HG03108 (cell line): ENCODE measurements around the gene ASTN1.

Source experiments
- ATAC-seq: cut with Tn5 transposase; IDR thresholded peaks from one replicate; pipeline ENCODE4 v1.9.1; 2021; ENCODE audit warnings: moderate library complexity; ENCODE audit not compliant: unreplicated experiment

The ASTN1 gene

DNA sequence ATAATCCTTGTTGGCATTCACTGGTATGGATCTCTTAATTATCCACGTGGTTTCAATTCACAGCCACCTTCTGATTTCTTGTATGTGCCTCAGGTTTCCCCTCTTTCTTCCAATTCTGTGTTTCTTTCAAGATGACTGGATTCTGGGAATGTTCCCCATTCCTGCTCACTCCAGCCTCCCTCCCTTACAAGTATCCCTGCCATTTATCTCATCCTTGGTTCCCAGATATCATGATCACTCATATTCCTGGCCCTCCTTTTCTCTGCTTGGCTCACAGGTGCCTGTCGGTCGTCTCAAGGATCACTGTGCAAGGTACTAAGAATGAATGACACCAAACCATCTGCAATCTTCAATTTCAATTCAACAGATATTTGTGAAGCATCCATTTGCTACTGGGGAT, 279.2 kb downstream of the ASTN1 start:
- no peak for ATAC-seq

DNA sequence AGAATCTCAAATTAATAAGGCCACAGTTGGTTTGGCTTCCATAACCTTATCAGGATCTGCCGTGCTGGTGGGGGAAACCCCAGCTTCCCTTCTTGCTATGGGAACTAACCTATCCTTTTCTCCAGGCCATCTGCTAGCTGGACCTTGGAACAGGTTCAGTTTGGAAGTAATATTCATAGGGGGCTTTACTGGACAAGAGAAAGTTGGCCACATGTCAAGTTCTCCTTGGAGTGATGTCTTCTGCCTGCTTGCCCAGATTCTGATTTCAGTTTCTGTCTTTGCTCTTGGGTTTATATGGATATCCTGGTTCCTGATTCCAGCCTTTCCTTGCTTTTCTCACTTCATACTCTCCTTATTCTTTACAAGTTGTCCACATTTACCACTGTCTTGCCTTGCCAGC, 279.6 kb downstream of the ASTN1 start:
- no peak for ATAC-seq

DNA sequence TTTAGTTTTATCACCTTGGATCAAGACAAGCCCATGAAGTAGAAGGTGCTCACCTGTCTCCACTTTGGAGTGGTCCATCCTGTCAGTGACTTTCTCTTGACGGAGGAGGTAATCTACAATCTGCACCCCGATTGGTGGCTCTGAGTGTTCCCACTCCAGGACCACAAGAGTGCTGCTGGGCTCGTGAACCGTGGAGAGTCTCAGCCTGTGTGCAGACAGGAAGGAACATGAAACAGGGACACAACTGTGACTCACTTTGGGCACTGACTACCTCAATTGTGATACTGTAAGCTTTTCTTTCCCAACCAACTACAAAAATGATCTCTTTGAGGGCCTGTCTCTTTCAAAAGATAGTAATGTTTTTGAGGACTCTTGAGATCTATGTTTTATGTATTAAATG, 280.2 kb downstream of the ASTN1 start:
- no peak for ATAC-seq

DNA sequence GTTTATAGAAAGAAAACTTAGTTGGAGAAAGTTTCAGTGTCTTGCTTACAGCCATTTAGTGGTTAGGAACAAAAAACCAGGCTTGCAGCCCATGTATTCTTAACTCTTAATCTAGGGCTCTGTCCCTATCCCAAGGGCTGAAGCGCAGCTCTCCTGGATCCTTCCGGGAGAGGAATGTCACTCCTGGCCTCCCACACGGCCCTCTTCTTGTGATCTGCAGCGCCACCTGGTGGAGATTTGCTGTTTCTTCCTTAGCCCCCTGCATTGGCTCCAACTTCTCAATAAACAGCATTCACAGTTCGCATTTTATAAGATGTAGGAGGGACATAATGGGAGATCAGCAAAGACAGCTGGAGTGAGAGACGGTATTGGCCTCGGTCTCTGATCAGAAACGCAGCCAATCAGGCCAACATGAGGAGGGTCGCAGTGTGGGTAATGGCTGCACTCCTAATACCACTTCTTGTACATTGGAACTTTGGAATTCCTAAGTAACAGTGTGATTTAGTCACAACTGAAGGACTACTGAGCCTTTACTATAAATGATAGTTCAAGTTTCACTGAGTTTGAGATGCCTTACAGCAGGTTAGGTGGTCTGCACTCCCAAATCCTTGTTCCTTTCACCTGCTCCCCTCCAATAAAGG, 283.4 kb downstream of the ASTN1 start:
- no peak for ATAC-seq

DNA sequence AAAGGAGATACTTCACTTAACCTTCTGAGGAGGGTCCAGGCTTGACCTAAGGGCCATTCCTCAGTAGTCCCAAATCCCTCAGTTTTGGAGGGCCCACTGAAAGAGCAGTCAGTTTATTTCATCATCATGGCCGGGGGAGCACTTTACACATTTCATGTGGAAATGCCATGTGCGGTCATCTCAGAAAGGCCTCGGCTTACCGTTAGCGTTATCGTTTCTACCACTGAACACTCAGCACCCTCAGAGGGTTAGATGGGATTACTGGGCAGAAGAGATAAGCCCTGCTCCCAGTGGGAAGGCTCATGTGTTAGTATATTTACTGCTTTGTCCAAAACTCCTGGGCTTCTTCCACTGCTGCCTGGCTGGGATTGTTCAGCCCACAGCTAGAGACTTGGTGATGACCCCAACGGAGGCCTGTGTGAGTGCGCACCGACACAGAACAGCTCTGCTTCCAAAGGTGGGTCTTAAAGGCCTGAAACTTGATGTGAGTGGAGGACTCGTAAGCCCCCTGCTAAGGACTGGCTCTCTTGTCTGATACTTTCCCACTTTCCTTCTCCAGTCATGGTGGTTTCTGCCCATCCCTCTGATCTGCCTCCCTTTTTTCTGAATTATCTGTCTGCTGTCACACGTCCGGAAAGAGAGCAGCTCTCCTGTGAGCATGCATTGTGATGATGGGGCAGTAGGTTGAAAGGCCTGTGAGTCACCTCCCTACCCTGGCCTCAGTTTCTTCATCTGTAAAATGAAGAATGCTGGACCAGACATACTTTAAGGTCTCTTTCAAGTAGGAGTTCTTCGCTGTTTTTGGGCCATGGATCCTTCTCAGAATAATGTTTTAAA, 284.5 kb downstream of the ASTN1 start:
- no peak for ATAC-seq

DNA sequence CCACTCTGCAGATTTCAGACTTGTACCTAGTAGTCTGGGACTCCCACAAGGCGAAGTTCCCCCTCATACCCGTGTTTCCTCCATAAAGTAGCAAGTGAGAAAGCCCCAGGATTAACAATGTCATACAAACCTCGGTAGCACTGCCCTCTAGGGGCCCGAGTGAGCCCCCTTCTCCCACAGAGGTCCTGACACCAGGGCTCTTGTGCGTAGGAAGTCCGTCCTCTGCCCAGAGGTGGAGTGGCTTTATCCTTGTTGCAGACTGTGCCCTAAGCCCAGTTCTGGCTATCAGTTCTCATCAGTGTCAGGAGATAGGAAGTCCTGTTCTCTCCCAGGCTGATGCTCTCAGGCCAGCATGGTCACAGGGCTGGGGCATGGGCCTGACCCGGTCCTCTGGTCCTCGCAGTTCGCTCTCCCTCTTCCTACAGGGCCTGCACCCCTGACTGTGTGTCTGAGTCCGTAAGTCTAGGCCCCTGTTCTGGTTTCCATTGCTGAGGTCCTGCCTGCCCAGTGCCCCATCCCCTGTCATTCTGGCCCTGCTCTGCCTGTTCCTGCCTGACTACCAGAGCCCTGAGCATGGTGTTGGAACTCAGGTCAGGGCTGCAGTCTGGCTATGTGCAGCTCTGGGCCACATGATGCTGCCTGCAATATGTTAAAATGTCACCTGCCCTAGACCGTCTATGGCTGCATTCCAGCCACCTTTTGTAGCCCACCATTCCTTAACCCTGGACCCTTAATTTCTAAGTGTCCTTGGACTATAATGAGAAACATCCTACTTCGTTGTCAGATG, 285.6 kb downstream of the ASTN1 start:
- no peak for ATAC-seq

DNA sequence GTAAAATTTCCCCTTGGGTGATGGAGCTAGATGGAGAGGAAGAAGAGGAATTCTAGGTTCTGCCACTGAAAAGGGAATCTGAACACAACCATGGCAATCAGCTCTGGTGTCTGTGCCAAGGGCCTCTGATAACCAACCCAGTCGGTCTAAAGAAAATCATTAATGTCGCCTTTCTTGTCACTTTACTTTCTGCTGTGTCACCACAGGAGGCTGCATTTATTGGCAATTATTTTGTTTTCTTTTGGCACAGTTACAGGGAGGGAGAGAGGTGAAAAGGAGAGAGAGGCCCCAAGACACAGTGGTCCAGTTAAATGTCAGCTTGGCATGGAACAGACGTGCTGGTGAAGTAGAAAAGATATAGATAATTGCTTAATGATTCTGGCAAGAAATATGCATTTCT, 287.0 kb downstream of the ASTN1 start:
- no peak for ATAC-seq

DNA sequence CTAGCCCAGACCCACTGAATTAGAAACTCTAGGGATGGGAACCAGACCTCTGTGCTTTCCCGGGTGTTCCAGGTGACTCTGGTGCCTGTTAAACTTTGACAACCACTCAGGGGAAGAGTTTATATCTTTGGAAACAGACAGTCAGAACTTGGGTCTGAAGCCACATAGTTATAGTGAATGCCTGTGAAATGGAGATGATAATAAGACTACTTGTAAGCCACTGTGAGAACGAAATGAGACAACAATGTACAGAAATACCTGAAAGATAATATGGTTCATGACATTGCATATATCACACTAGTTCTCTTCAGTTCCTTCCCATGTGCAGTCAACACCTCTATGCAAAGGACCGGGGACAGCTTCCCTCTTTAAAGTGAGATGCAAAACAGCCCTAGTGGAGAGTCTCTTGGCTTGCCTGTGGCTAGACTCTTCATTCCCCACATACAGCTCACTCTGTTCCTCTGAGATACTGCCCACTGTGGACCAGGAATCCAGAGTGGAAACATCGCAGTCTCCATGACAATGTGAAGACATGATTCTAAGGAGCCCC, 287.5 kb downstream of the ASTN1 start:
- ATAC-seq = no peak

DNA sequence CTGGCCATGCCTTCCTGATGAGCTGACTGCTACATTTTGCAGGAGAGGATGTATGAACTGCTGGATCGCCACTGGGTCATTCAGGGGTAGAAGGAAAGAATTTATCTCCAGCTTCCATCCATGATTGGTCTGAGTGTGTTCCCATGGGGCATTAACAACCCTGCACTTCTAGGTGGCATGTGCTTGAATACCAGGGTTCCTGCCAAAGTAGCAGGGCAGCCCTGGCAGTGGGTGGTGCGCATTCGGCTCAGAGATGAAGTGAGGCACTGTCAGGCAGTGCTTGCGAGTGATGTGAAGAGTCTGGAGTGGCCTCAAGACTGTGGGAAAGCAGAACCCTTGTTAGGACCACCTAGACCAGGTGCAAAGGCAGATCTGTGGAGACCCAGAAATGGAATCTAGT, 294.9 kb downstream of the ASTN1 start:
- no peak for ATAC-seq

DNA sequence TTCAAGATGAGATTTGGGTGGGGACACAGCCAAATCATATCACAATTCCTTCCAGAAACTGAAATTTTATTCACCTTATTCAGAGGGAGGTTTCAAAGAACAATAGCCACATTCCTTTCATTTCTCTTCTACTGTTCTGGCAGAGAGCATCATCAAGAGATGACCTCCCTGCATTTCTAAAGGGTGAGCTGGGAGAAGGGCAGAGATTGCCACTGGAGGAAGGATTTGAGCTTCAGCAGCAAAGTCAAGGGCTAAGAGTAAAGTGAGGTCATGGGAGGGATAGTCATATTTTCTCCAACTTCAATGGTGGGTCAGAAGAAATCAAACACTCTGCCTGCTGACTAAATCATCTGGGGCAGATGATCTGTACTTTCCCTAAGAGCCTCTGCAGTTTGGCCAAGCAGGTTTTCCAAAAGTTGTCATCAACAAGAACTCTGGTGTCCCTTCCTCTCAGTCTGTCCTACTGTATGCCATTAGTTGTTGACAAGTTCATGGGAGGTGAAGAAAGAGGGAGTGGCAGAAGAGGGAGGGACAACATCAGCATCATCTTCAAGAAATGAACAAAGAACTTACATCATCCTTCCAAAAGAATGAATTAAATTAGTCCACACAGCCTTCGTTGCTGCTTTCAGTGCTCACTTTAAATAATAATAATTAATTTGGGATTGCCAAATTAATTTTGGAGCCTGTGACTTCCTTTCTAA, 298.3 kb downstream of the ASTN1 start:
- no peak for ATAC-seq

DNA sequence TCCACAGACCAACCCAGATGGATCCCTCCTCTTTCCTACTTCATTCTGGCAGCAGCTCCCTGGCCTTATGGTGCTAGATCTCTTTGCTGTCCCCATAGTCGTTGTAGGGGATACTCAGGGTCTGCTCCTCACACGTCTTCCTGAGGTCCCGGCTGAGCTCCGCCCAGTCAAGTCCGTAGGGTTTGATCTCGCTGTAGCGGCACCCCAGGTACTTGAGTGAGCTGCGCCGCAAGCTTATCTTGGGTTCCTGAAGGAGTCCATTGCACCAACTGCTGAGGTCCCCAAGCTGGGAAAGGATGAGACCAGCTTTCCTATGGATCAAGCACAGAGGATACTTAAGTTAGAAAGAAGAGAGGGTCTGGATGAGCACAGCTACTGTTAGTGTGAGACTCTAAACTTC, 300.3 kb downstream of the ASTN1 start:
- no peak for ATAC-seq

DNA sequence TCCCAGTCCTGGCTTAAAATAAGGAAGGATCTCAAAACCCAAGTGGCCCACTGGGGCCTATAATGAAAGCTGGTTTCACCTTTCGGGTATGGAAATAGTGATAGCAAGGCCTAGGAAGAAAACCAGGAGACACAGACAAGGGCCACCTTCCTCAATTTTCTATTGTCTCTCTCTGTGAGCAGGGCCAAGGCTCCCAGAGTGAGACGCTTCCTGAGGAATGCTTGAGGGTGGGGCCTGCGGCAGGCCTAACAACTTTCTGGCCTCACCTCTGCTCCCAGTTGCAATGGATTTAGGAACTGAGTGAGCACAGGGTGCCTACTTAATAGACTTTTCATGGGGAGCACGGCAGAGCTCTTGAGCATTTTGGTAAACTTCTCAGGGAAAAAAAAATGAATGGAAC, 300.9 kb downstream of the ASTN1 start:
- no peak for ATAC-seq

DNA sequence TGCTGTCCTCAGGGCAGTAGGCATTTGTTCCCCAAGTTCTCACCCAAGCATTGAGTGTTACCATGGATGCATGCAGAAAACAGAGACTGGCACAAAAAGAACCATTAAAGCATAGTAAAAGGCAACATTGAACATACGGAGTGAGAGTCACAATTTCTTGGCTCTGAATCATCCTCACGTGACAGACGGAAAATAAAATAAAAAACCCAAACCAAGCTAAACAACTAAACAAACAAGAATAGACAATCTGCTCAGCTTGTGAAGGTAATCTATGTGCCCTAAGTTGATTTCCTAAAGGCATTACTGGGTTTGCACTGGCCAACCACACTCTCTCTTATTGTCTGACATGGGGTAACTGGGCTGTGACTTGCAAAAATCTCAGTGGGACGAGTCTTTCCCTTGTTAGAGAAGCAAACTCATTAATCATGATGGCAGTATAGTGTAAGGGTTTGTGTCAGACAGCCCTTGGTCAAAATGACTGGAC, 306.0 kb downstream of the ASTN1 start:
- ATAC-seq = no peak

DNA sequence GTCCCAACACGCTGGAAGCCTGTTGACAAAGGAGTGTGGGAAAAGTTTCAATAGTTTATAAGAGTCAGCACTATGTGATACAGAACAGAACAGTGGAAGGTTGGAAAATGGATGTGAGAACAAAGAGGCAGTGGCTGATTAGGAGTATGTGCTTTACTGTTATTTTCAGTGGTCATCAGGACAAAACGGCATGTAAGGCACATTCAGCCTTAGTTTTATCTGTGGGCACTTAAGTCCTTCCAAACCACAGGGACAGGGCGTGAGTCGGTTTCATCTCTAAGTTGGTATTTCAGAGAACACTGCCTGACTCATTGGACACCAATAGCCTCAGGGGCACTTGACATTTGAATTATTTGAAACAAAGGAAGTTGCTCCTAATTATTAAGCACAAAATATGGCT, 306.9 kb downstream of the ASTN1 start:
- no peak for ATAC-seq

DNA sequence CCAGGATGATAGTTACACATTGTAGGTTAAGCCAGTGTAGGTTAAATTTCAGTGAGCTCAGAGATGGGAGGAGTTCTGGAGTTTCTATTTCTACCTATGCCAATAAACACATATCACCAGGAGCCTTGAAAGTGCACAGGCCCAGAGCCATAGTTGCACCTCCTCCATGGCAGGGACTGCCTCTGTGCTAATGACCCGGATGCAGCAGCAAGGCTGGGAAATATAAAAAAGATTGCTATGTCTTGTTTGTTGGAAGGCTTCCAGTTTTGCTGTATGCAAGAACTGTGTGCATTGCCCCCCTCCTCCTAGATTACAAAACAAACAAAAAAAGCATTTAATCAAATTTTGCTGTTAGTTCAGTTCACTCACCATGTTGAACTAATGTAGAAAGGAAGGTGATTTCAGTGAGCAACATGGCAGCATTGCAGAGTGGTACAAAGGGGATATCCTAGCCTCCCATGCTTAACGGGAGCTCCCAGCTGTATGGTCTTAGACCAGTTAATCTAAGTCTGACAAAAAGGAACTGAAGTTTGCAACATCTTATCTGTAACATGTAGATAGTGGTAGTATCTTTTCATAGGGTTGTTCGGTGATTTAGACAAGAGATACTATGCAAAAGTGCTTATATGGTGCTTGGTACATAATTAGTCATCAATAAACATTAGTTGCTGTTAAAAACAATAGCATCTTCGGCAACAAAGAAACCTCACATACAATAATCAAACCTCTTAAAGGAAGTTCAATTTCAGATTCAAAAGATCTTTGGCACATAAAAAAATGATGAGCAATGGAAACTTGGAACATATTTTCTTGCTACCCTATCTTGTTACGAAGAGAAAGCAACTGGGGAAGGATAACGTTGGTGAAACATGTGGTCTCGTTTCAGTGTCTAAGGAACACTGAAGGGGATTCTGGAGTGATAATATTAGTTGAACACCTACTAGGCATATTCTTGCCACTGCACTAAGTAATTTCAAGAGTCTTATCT, 309.5 kb downstream of the ASTN1 start:
- no peak for ATAC-seq

DNA sequence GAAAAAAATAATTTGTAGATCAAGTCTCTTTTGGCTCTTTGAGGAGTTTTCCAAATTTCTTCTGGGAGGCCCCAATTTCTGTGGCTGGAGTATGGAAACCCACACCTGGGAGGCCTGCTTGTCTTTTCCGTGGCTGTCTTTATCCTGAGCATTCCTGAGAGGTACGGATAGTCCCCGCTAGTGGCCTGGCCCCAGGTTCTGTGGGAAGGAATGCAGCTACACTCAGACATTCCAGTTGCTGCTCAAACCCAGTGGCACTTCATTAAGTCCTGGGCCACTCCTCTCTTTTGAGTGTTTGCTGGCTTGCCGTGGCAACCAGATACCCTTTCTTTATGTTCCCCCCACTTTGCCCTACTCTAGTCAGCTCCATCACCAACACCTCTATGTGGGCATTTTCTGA, 310.4 kb downstream of the ASTN1 start:
- no peak for ATAC-seq

DNA sequence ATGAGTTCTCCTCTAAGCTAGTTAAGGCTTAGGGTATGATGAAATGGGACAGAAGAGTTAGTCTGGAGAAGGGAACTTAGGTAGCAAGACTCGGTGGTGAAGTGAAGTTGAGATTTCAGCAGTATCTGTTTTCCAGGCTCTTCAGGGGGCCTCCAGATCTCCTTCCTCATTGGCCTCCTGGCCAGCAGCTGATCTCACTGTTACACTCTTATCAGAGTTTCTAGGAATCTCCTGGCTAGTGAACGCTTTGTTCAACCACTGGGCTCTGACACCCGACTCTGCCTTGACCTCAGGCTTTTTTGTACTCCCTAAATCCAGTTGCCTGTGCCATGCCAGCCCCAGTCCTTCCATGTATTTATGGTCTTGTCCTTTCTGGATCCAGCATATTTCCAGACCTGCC, 311.0 kb downstream of the ASTN1 start:
- ATAC-seq = no peak

DNA sequence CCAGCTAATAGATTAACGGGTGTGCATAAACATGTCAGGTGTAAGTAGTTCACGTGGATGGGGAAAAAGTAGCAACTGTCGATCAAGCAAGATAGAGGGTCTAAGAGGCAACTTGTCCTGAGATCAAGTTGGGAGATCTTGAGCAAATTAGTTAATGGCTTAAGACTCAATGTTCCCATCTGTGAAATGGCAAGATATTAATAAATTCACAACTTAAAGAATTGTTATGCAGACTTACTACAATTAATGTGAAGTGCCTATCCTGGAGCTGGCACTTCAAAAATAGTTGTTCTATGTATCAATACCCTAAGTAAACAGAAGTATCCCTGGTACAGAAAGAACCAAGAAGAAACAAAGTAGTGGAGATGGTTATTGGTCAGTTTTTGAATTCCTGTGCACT, 312.4 kb downstream of the ASTN1 start:
- ATAC-seq = no peak

DNA sequence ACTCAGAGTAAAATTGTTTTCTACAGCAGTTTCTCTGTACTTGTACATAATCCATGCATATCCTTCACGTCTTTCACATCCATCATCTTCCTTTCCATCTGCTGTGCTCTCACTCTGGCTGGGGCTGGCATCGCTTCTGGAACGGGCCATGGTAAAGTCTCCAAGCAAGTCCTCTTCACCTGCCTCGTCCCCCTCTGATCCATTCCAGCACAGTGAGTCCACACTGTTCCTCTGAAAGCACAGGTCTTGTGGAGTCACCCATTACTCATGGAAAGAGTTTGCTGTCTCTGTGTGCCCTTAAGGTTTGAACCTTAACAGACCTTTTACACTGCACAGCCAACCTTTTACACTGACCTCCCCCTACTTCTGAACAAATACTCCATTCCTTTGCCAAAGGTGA, 313.6 kb downstream of the ASTN1 start:
- ATAC-seq = no peak

DNA sequence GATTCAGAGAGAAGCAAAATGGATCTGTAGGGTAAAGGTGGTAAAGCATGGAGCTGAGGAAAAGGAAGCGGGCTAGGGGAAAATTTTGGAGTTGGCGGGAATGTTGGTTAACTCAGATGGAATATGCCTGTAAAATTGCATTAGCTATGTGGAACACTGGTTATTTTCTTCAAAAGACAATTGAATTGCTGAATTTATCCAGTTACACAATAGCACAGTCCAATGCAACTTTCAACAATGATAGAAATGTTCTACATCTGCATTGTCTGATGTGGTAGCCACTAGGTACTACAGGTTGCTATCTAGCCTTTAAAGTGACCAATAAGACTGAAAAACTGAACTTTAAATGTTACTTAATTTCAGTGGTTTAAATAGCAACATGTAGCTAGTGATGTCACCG, 315.2 kb downstream of the ASTN1 start:
- ATAC-seq = no peak
